Measurements from ENCODE around the gene PIP4K2A.
"Not testable (repeated sequence)": the region's sequence is repeated elsewhere in the genome, so short reads cannot be mapped to it uniquely, and the experiment has no call there.

The PIP4K2A gene

DNA sequence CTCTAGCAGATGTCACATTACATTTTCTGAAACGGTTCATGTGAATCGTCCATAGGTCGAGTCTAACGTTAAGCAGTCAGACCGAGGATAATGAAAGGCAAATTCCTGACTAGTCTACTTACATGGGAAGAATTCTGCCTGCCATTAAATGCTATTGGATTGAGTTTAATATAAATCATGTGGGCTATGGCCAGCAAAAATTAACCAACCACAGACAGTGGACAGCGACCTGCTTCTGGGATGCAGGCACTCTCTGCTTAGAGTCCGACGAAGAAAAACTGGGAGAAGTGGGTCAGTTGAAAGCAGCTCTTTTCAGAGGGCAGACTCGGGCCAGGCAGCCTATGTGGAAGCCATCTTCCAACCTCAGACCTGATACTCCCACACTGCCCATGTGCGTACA is 16.6 kb downstream of the PIP4K2A start:
- DNase-seq (ENCODE audit: insufficient read length, low spot score) (no peak), FAIRE-seq (no peak)
- TF ChIP-seq, protein P1, sequence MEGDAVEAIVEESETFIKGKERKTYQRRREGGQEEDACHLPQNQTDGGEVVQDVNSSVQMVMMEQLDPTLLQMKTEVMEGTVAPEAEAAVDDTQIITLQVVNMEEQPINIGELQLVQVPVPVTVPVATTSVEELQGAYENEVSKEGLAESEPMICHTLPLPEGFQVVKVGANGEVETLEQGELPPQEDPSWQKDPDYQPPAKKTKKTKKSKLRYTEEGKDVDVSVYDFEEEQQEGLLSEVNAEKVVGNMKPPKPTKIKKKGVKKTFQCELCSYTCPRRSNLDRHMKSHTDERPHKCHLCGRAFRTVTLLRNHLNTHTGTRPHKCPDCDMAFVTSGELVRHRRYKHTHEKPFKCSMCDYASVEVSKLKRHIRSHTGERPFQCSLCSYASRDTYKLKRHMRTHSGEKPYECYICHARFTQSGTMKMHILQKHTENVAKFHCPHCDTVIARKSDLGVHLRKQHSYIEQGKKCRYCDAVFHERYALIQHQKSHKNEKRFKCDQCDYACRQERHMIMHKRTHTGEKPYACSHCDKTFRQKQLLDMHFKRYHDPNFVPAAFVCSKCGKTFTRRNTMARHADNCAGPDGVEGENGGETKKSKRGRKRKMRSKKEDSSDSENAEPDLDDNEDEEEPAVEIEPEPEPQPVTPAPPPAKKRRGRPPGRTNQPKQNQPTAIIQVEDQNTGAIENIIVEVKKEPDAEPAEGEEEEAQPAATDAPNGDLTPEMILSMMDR (IDR thresholded peaks at IDR 0.05; ENCODE audit: insufficient read depth, missing control alignments) = no peak

DNA sequence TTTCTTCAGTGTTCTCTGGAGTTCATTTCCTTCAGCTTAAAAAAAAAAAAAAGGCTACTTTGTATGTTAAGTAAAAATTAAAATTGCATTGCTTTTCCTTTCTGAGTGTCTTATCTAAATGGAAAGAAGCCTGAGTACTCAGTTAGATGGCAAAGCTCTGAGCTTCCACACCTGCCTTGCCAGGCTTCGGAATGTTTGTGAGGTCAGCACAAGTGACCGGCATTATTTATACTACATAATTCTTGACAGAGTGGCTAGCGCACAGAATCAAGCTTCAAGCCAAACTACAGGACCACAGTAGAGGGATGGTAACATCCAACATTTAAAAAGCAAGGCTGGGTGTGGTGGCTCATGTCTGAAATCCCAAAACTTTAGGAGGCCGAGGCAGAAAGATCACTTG is 17.3 kb downstream of the PIP4K2A start:
- FAIRE-seq (no peak), DNase-seq (ENCODE audit: insufficient read length, low spot score) (no peak)
- TF ChIP-seq, protein P1 (IDR thresholded peaks at IDR 0.05; ENCODE audit: insufficient read depth, missing control alignments) = no peak

DNA sequence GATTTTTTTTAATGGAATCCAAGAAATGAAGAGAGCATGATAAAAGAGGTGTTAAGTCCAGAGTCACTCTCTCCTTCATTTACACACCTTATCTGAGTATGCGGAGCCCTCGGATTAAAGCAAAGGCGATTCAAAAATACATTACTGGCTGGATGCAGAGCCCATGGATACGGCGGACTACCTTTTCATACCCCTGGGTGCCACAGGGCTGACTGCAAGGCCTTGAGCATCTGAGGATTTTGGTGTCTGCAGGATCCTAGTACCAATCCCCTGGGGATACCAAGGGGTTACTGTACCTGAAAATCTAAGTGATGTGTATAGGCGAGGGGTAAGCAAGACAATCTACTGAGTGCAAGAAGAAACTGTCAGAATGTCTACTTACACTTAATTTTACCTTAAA is 20.5 kb downstream of the PIP4K2A start:
- no peak for FAIRE-seq
- TF ChIP-seq, protein P1 (IDR thresholded peaks at IDR 0.05; ENCODE audit: insufficient read depth, missing control alignments) = no peak
- no peak for DNase-seq (ENCODE audit: insufficient read length, low spot score)

GRCh38 chr10:22693371-22693784 is 21.0 kb downstream of the PIP4K2A start:
- DNase-seq (ENCODE audit: insufficient read length, low spot score) (no peak), FAIRE-seq (no peak)

DNA sequence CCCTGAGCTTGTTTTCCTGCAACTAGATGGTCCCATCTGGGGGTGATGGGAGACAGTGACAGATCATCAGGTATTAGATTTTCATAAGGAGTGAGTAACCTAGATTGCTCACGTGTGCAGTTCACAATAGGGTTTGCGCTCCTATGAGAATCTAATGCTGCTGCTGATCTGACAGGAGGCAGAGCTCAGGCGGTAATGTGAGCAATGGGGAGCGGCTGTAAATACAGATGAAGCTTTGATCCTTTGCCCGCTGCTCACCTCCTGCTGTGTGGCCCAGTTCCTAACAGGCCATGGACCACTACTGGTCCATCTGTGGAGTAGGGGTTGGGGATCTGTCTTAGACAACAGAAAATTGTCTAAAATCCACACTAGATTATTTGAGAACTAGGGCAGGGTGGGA is 22.3 kb downstream of the PIP4K2A start:
- not testable (repeated sequence) for FAIRE-seq; DNase-seq (ENCODE audit: insufficient read length, low spot score)

More at GRCh38 chr10:22693371-22693784, 21.0 kb downstream of the PIP4K2A start:
- TF ChIP-seq, protein P1 (IDR thresholded peaks at IDR 0.05; ENCODE audit: insufficient read depth, missing control alignments) = no peak

GRCh38 chr10:22690614-22691431 is 23.6 kb downstream of the PIP4K2A start:
- TF ChIP-seq, protein P1 (IDR thresholded peaks at IDR 0.05; ENCODE audit: insufficient read depth, missing control alignments) = no peak
- FAIRE-seq (no peak), DNase-seq (ENCODE audit: insufficient read length, low spot score) (no peak)

DNA sequence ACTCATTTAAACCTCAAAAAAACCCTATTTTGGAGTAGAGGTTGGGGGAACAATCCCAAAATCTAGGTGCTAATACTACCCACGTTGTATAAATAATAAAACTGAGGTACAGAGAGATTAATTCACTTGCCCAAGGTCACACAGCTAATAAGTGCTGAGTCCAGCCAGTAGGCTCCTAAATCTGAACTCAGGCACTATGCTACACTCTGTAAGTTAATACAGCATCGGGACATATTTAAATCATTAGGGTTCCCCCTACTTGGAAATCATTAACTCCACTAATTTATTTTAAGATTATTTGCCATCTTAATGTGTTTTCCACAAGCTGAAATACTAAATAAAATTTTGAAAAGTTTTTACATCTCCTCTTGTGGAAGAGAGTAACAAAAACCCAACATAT is 24.2 kb downstream of the PIP4K2A start:
- no peak for FAIRE-seq
- DNase-seq (ENCODE audit: insufficient read length, low spot score) = no peak
- TF ChIP-seq, protein P1 (IDR thresholded peaks at IDR 0.05; ENCODE audit: insufficient read depth, missing control alignments) = no peak

Data from D721Med (cell line).